Measurements from ENCODE around the gene NIPBL.

Gene NIPBL, protein sequence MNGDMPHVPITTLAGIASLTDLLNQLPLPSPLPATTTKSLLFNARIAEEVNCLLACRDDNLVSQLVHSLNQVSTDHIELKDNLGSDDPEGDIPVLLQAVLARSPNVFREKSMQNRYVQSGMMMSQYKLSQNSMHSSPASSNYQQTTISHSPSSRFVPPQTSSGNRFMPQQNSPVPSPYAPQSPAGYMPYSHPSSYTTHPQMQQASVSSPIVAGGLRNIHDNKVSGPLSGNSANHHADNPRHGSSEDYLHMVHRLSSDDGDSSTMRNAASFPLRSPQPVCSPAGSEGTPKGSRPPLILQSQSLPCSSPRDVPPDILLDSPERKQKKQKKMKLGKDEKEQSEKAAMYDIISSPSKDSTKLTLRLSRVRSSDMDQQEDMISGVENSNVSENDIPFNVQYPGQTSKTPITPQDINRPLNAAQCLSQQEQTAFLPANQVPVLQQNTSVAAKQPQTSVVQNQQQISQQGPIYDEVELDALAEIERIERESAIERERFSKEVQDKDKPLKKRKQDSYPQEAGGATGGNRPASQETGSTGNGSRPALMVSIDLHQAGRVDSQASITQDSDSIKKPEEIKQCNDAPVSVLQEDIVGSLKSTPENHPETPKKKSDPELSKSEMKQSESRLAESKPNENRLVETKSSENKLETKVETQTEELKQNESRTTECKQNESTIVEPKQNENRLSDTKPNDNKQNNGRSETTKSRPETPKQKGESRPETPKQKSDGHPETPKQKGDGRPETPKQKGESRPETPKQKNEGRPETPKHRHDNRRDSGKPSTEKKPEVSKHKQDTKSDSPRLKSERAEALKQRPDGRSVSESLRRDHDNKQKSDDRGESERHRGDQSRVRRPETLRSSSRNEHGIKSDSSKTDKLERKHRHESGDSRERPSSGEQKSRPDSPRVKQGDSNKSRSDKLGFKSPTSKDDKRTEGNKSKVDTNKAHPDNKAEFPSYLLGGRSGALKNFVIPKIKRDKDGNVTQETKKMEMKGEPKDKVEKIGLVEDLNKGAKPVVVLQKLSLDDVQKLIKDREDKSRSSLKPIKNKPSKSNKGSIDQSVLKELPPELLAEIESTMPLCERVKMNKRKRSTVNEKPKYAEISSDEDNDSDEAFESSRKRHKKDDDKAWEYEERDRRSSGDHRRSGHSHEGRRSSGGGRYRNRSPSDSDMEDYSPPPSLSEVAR (N-terminal part only)

DNA sequence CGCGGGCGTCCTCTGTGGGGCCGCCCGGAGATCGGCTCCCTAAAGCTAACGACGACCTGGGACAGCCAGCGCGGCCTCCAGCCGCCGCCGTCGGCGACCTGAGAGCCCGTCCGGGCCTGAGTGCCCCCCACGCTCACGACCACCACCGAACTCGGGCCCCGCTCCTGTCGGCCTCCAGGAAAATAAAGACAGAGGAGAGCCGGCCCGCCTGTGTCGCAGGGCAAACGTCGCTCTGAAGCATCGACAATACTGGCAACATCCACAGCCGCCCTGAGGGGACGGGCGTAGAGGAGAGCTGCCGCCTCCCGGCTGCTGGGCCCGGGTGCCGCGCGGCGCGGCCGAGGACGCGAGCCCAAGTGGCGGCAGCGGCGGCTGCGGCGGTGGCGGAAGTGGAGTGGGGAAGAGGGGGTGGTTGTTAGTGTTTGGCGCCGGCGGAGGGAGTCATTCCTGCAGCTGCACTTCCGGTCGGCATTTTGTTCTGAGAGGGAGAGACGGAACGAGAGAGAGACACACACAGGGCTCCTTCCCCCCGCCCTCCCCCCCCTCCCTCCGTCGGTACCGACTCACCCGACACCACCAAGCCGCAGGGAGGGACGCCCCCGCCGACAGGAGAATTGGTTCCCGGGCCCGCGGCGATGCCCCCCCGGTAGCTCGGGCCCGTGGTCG, at the start of gene NIPBL:
Gene NIPBL, plus strand, starts transcription at position 471 of the 666 bp plus-strand sequence. CDS start 76,928 bp downstream, outside the sequence.
- H3K27me3 ChIP-seq (ENCODE audit: control insufficient read depth, insufficient read depth, low read length) = no peaks in the 10 kb centered on the region
- H3K9me3 ChIP-seq (ENCODE audit: control insufficient read depth, low read length) = no peaks in the 10 kb centered on the region
- peak within 1 kb of the TSS; percentile 92 for H2AFZ ChIP-seq
- peak within 1 kb of the TSS; percentile 94 for H3K4me3 ChIP-seq (ENCODE audit: low read depth, low read length)
- H3K4me1 ChIP-seq = peaks cover 10% of the 10 kb centered on the region
- peaks cover 10% of the 10 kb centered on the region for H3K79me2 ChIP-seq
- H3K27ac ChIP-seq = peak within 1 kb of the TSS; percentile 96
- H3K36me3 ChIP-seq (ENCODE audit: control insufficient read depth, insufficient read depth, low read length) = no peaks in the 10 kb centered on the region
- H3K4me2 ChIP-seq (ENCODE audit: low read length) = peak within 1 kb of the TSS; percentile 96
- peak within 1 kb of the TSS; percentile 87 for H3K9ac ChIP-seq
- TF ChIP-seq, protein P1, sequence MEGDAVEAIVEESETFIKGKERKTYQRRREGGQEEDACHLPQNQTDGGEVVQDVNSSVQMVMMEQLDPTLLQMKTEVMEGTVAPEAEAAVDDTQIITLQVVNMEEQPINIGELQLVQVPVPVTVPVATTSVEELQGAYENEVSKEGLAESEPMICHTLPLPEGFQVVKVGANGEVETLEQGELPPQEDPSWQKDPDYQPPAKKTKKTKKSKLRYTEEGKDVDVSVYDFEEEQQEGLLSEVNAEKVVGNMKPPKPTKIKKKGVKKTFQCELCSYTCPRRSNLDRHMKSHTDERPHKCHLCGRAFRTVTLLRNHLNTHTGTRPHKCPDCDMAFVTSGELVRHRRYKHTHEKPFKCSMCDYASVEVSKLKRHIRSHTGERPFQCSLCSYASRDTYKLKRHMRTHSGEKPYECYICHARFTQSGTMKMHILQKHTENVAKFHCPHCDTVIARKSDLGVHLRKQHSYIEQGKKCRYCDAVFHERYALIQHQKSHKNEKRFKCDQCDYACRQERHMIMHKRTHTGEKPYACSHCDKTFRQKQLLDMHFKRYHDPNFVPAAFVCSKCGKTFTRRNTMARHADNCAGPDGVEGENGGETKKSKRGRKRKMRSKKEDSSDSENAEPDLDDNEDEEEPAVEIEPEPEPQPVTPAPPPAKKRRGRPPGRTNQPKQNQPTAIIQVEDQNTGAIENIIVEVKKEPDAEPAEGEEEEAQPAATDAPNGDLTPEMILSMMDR (IDR thresholded peaks at IDR 0.05) = no peak

DNA sequence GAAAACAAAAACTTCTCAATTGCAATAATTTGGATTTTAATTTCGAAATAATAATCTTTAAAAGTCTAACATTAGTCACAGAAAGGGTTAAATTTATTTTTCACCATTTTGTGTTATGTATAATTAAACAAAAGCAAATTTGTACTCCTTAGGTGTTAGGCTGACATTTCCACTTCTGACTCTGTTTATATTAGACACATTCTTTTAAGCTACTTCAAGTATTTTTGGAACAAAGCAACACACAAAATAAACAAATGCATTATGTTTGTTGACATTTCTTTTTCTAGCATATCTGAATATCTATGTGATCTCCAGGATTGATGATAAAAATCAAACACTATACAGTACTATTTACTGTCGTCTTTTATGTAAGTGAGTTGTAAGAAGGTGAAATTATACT, 44.3 kb upstream of the NIPBL start:
- Histone ChIP-seq H3K4me3 (ENCODE audit: low read depth, low read length) (no peak overlapping the region), H2AFZ (no peak overlapping the region), H3K36me3 (ENCODE audit: control insufficient read depth, insufficient read depth, low read length) (no peaks in the 10 kb centered on the region), H3K27ac (no peak overlapping the region), H3K4me2 (ENCODE audit: low read length) (no peak overlapping the region), H3K79me2 (no peaks in the 10 kb centered on the region), H3K4me1 (no peaks in the 10 kb centered on the region), H3K9ac (no peak overlapping the region), H3K9me3 (ENCODE audit: control insufficient read depth, low read length) (no peaks in the 10 kb centered on the region), H3K27me3 (ENCODE audit: control insufficient read depth, insufficient read depth, low read length) (no peaks in the 10 kb centered on the region)
- TF ChIP-seq, protein P1 (IDR thresholded peaks at IDR 0.05) = no peak

DNA sequence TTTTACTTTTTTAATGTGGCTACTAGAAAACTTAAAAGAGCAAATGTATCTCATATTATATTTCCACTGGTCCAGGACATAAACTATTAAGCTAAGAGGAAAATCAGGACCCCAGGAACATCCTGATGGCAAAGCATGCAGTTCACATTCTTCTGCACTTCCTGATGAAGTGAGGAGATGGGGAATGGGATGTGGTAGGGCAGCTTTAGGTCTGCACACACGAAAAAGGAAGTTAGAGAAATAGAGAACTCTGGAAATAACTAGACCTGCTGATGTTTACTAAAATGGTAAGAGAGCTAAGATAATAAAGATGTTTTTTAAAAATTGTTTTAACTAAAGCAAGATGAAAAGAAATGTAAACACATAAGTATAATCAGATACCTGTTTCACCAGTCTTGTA, 39.7 kb upstream of the NIPBL start:
- no peaks in the 10 kb centered on the region for H3K4me1 ChIP-seq

More for the DNA sequence above, 39.7 kb upstream of the NIPBL start:
- TF ChIP-seq, protein P1 (IDR thresholded peaks at IDR 0.05) = no peak
- H3K79me2 ChIP-seq = no peaks in the 10 kb centered on the region
- no peak overlapping the region for H3K4me3 ChIP-seq (ENCODE audit: low read depth, low read length)
- H3K27ac ChIP-seq = no peak overlapping the region
- no peak overlapping the region for H3K9ac ChIP-seq
- H3K4me2 ChIP-seq (ENCODE audit: low read length) = no peak overlapping the region
- no peaks in the 10 kb centered on the region for H3K36me3 ChIP-seq (ENCODE audit: control insufficient read depth, insufficient read depth, low read length)
- H3K27me3 ChIP-seq (ENCODE audit: control insufficient read depth, insufficient read depth, low read length) = no peaks in the 10 kb centered on the region
- no peak overlapping the region for H2AFZ ChIP-seq
- no peaks in the 10 kb centered on the region for H3K9me3 ChIP-seq (ENCODE audit: control insufficient read depth, low read length)

Data from parathyroid adenoma (tissue), 2 donors.